Activated CD4-positive, alpha-beta memory T cell treated with anti-CD3 and anti-CD28 coated beads for 36 hours (primary cell): ENCODE data around the gene AK8. TPM values are rescaled to one million over a fixed set of nuclear protein-coding genes. Genes with fewer than 3 reads are reported as not detected.

Experiments used
- CTCF ChIA-PET: fragments of 350-600 bp; sonication (Branson Sonifier 250); formaldehyde crosslinking; loops from one replicate; lab custom pipeline; 2021; ENCODE audit warnings: antibody characterized with exemption, inconsistent platforms; lab: Charles Lee
- POLR2A ChIA-PET: fragments of 350-600 bp; sonication (Branson Sonifier 250); formaldehyde crosslinking; loops from one replicate; lab custom pipeline; 2021; ENCODE audit warnings: antibody characterized with exemption; lab: Charles Lee
- DNase-seq: peaks from one replicate; pipeline ENCODE4 v3.0.0-alpha.2; 2020
- H3K27ac Mint-ChIP-seq: one replicate; pipeline ENCODE4 v1.8.0; 2021; ENCODE audit warnings: mixed read lengths
- H3K27me3 Mint-ChIP-seq: one replicate; pipeline ENCODE4 v1.8.0; 2021; ENCODE audit warnings: mixed read lengths
- H3K36me3 Mint-ChIP-seq: one replicate; pipeline ENCODE4 v1.8.0; 2021; ENCODE audit warnings: mixed read lengths
- H3K4me1 Mint-ChIP-seq: one replicate; pipeline ENCODE4 v1.8.0; 2021; ENCODE audit warnings: low read depth, mixed read lengths
- H3K4me3 Mint-ChIP-seq: one replicate; pipeline ENCODE4 v1.8.0; 2021; ENCODE audit warnings: mild to moderate bottlenecking, mixed read lengths
- H3K9me3 Mint-ChIP-seq: one replicate; pipeline ENCODE4 v1.8.0; 2021; ENCODE audit warnings: mixed read lengths
- intact Hi-C: fragments of 100-400 bp; cut with micrococcal nuclease; formaldehyde crosslinking; loops from one replicate; pipeline ENCODE4 v1.15.1; 2023
- total RNA-seq, 2 experiments: library from RNA; stranded (reverse); gene quantifications; one replicate each; pipeline ENCODE4 v1.2.3, GENCODE V29; 2021

The AK8 gene
- total RNA-seq, 2 experiments from 2014 or later: 0.10 to 0.39 TPM

DNA sequence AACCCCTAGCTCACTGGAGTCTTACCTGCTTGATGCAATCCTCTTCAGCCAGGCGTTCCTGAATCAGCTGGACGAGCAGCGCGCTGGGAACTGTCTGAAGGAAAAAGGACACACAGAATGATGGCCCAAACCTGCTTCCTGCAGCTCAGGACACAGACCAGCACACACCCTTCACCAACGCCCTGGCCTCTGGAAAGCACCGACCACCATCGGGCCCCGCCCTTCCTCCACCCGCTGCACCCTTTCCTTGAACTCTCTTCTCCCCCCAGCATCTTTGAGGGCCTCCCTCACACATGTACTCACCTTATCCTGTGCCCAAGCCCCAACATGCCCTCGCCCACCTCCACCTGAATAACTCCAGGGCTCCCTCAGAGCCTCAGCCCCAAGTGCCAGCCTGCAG, 23.3 kb downstream of the AK8 start:
- Mint-ChIP-seq H3K9me3 (no peaks in the 10 kb centered on the region), H3K27ac (no peak overlapping the region), H3K36me3 (no peaks in the 10 kb centered on the region), H3K27me3 (peaks cover 13% of the 10 kb centered on the region), H3K4me3 (no peak overlapping the region), H3K4me1 (no peaks in the 10 kb centered on the region)
- no peak for DNase-seq
- ChIA-PET POLR2A (no interaction called here), CTCF (no interaction called here)
- intact Hi-C loops: no loop called here

DNA sequence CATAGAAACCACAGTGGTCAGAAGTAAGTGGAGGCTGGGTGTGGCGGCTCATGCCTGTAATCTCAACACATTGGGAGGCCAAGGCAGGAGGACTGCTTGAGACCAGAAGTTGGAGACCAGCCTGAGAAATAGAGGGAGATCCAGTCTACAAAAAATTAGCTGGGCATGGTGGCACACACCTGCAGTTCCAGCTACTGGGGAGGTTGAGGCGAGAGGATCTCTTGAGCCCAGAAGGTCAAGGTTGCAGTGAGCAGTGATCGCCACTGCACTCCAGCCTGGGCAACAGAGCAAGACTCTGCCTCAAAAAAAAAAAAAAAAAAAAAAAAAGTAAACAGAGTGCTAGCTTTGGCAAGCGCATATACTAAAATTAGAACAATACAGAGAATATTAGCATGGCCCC, 24.6 kb downstream of the AK8 start:
- H3K36me3 Mint-ChIP-seq: no peaks in the 10 kb centered on the region
- intact Hi-C loops: no loop called here
- H3K9me3 Mint-ChIP-seq: no peaks in the 10 kb centered on the region
- H3K27ac Mint-ChIP-seq: no peak overlapping the region
- H3K4me1 Mint-ChIP-seq: peaks cover 6% of the 10 kb centered on the region
- H3K27me3 Mint-ChIP-seq: peaks cover 7% of the 10 kb centered on the region
- no peak overlapping the region for H3K4me3 Mint-ChIP-seq
- DNase-seq: no peak
- ChIA-PET POLR2A (no interaction called here), CTCF (no interaction called here)

DNA sequence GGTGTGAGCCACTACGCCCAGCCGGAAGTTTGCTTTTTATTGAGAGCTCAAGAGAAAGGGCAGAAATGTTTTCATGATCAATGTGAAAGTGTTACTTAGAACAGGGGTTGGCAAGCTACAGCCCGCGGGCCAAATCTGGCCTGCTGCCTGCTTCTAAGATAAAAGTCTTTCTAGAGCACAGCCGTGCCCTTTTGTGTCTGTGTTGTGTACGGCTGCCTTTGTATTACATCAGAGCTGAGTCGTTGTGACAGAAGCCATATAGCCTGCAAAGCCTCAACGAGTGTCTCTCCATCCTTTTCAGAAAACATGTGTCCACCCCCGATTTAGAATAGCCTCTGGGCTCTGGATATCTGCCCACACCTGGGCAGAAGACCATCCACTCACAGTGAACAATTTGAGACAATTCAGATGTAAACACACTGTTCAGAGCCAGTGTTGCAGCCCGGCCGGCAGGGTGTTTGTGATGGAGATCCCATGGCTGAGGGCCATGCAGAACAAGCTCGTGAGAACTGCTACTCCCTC, 28.8 kb downstream of the AK8 start:
- peak overlapping the region; percentile 49 for H3K27ac Mint-ChIP-seq
- intact Hi-C loops: loop anchor here (5.0 kb wide), 1 partner anchor 53 kb away; no protein-coding TSS in a partner anchor
- CTCF ChIA-PET: interaction anchor here (0.7 to 1.6 kb wide), 9 partner anchors 9 to 154 kb away, joined by 3 to 18 read pairs (median 3); partner anchors contain the start of gene AK8
- peaks cover 6% of the 10 kb centered on the region for H3K4me1 Mint-ChIP-seq
- no peaks in the 10 kb centered on the region for H3K27me3 Mint-ChIP-seq
- POLR2A ChIA-PET: interaction anchor here (0.8 kb wide), 1 partner anchor 95 kb away, joined by 3 read pairs; no protein-coding TSS in a partner anchor
- H3K9me3 Mint-ChIP-seq: no peaks in the 10 kb centered on the region
- peak overlapping the region; percentile 1 for H3K4me3 Mint-ChIP-seq
- peak; percentile 23 for DNase-seq
- H3K36me3 Mint-ChIP-seq: no peaks in the 10 kb centered on the region

DNA sequence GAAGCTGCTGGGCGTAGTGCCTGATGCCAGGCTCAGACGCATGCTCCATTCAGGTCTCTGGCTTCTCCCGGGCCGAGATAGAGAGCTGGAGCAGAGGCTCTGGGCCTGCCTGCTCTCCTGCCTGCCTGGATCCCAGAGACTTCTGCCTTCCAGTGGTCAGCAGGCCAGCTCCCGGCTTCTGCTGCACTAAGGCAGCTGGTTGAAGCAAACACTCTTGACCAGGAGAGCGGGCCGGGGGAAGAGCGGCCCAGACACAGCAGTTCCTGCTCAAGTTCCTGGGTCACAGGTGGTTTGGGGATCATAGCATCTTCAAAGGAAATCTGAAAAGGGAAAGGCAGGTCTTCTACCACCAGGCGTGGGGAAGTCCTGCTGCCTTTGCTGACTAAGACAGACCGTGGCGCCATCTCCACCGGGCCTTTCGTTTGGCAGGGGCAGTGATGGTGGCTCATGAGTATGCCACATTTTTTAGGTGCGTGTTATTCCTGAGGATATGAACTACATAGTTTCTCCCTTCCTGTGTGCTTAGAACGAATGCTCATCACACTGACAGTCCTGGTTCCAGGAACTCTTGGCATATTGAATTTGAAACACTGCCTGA, 31.1 kb downstream of the AK8 start:
- Mint-ChIP-seq H3K27ac (no peak overlapping the region), H3K36me3 (no peaks in the 10 kb centered on the region), H3K4me3 (no peak overlapping the region), H3K9me3 (no peaks in the 10 kb centered on the region), H3K4me1 (peaks cover 6% of the 10 kb centered on the region), H3K27me3 (no peaks in the 10 kb centered on the region)
- CTCF ChIA-PET: interaction anchor here (0.6 to 1.3 kb wide), 2 partner anchors 55 to 58 kb away, joined by 3 to 7 read pairs; no protein-coding TSS in a partner anchor
- DNase-seq: no peak
- intact Hi-C loops: loop anchor here (5.0 kb wide), 1 partner anchor 55 kb away; no protein-coding TSS in a partner anchor
- POLR2A ChIA-PET: interaction anchor here (0.6 kb wide), 1 partner anchor 26 kb away, joined by 4 read pairs; no protein-coding TSS in a partner anchor

DNA sequence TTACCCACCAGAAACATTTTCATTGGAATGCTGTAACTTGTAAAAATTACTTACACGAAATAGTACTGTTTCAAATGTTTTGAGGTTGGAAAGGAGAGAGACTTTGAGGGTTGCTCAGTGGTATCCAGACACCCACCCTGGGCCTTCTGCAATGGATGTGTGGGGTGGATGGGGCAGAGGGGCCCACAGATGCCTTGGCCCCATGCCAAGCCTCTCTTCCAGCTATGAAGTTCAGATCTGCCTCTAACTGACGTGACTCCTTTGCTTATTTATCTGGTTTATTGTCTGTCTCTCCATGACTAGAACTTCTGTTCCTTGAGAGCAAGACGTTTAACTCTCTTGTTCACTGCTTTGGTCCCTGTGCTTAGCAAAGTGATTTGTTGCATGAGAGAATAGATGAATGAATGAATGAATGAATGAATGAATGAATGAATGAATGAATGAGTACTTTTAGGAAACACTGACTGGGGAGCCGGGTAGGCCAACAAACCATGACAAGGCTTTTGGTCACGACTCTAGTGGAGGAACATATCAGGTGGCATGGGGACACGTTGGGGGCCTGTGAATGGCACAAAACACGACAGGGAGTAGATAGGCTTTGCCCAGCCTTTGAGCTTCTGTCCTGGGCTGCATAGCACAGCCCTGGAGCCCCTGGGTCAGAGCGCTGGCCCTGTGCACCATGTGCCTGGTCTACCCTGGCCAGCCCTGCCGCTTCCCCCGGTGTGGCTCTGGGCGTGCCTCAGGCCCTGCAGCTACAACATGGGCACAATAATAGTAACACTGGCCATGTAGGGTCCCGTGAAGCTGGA, 31.8 kb downstream of the AK8 start:
- Mint-ChIP-seq H3K9me3 (no peaks in the 10 kb centered on the region), H3K27ac (no peak overlapping the region), H3K4me1 (peaks cover 6% of the 10 kb centered on the region), H3K36me3 (no peaks in the 10 kb centered on the region), H3K4me3 (no peak overlapping the region), H3K27me3 (no peaks in the 10 kb centered on the region)
- CTCF ChIA-PET: interaction anchor here (0.6 to 1.3 kb wide), 2 partner anchors 56 to 58 kb away, joined by 3 to 7 read pairs; no protein-coding TSS in a partner anchor
- intact Hi-C loops: loop anchor here (5.0 kb wide), 1 partner anchor 56 kb away; no protein-coding TSS in a partner anchor
- DNase-seq: no peak
- POLR2A ChIA-PET: interaction anchor here (0.6 kb wide), 1 partner anchor 27 kb away, joined by 4 read pairs; no protein-coding TSS in a partner anchor

DNA sequence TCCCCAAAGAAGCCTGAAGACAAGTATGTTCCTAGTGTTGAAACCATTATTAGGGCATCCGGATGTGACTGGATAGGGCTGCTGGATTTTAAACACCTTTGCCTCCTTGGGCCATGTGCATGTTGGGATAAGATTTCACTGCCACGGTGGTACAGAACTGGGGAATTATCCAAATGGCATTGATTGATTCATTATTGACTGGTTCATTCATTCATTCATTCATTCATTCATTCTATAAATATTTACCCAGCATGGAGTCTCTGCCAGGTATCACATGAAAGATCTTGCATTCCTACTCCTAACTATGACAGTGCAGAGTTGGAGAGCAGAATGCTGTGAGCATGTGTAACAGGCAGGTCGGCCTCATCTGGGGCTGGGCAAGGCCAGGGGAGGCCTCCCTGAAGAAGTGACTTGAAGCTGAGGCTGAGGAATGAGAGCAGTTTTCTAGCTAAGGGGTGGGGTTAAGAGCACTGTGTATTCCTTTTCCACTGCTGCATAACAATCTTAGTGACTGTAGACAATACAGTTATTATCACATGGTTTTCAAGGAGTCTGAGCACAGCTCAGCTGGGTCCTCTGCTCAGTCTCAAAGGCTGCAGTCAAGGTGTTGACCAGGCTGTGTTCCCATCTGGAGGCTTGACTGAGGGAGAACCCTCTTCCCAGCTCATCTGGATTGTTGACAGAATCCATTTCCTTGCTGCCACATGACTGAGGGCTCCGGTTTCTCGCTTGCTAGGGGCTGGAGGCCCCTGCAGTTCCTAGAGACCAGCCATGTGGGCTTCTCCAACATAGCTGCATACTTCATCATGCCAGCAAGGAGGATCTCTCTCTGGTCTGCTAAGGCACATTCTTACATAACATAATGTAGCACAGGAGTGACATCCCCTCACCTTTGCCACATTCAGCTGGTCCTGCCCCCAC, 35.7 kb downstream of the AK8 start:
- peaks cover 3% of the 10 kb centered on the region for H3K27me3 Mint-ChIP-seq
- intact Hi-C loops: no loop called here

DNA sequence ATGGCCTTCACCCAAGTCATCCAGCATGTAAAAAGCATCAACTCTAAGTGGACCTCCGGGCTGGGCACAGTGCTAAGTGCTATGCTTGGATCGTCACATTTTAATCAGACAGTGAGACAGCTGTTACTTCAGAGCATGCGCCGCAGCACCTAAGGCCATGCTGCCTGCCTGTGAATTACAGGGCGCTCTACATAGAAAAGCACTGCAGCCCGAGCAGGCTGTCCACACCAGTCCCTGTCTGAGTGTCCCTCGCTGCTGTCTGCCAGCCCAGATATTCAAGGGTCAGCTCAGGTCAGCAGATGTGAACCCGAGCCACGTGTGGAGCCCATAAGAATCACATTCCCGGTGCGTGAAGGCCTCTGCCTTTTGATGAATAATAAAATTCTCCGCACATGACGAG, 37.1 kb downstream of the AK8 start:
- CTCF ChIA-PET: no interaction called here
- Mint-ChIP-seq H3K4me3 (no peak overlapping the region), H3K9me3 (no peaks in the 10 kb centered on the region), H3K4me1 (no peaks in the 10 kb centered on the region), H3K27ac (no peak overlapping the region), H3K36me3 (no peaks in the 10 kb centered on the region), H3K27me3 (peaks cover 5% of the 10 kb centered on the region)
- POLR2A ChIA-PET: no interaction called here
- intact Hi-C loops: no loop called here
- DNase-seq: no peak

More for the DNA sequence above, 35.7 kb downstream of the AK8 start:
- CTCF ChIA-PET: no interaction called here
- Mint-ChIP-seq H3K4me1 (no peaks in the 10 kb centered on the region), H3K27ac (no peak overlapping the region), H3K9me3 (no peaks in the 10 kb centered on the region), H3K4me3 (no peak overlapping the region), H3K36me3 (no peaks in the 10 kb centered on the region)
- POLR2A ChIA-PET: no interaction called here
- DNase-seq: no peak

DNA sequence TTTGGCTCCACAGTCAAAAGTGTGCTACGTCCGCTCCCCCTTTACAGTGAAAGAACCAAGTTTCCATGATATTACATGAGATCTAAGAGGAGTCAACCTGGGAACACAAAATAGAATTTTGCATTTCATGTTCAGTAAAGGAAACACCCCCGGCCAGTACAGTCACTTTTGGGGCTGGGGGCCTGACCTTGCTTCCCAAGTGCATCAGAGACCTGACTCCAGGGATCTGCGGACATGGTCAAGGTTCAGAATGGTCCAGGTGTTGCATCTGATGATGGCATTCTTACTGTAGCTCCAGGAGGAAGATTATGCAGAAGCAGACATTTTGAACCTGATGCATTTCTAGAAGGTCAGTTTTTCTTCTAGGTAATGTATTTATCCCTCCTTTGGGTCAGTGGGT, 39.8 kb downstream of the AK8 start:
- no peaks in the 10 kb centered on the region for H3K9me3 Mint-ChIP-seq
- CTCF ChIA-PET: no interaction called here
- POLR2A ChIA-PET: no interaction called here

DNA sequence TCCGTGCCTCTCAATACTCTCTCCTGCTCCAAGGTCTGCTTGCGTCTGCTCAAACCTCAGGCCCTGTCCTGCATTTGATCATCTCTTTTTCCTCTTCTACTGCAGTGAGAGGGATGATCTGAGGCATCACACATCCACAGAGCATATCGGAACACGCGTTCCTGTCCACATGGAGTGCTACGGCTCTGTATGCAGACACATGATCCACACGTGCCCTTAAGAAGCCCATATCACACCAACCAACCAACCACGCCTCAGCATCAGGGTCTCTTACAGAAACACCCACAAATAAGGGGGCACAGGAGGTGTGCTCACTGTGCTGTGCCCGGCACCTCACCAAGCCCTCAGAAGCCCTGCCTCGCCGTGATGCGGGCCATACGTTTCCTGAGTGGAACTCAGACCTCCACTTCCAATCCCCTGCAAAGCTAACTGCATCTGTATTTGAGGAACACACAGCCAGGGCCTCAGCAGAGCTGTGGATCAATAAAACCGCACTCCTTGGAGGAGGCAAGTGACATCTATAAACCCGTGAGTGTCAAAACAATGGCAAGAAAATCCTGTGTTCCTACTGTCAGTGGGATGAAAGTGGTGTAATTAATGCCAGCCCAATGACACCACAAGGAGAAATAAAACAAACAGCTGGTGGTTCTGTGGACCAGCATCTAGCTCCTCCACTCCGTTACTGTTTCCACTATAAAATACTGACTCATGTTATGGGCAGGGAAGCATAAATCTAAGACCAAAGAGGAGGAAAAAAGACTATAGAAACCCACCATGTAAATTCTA, 40.4 kb downstream of the AK8 start:
- POLR2A ChIA-PET: no interaction called here
- CTCF ChIA-PET: no interaction called here
- H3K9me3 Mint-ChIP-seq: no peaks in the 10 kb centered on the region
- H3K4me1 Mint-ChIP-seq: no peaks in the 10 kb centered on the region
- H3K27me3 Mint-ChIP-seq: peaks cover 7% of the 10 kb centered on the region
- no peak for DNase-seq
- intact Hi-C loops: no loop called here
- no peaks in the 10 kb centered on the region for H3K36me3 Mint-ChIP-seq
- no peak overlapping the region for H3K4me3 Mint-ChIP-seq
- H3K27ac Mint-ChIP-seq: no peak overlapping the region

More for the DNA sequence above, 39.8 kb downstream of the AK8 start:
- no peak overlapping the region for H3K4me3 Mint-ChIP-seq
- peaks cover 7% of the 10 kb centered on the region for H3K27me3 Mint-ChIP-seq
- intact Hi-C loops: no loop called here
- H3K27ac Mint-ChIP-seq: no peak overlapping the region
- no peaks in the 10 kb centered on the region for H3K36me3 Mint-ChIP-seq
- no peaks in the 10 kb centered on the region for H3K4me1 Mint-ChIP-seq
- DNase-seq: no peak

DNA sequence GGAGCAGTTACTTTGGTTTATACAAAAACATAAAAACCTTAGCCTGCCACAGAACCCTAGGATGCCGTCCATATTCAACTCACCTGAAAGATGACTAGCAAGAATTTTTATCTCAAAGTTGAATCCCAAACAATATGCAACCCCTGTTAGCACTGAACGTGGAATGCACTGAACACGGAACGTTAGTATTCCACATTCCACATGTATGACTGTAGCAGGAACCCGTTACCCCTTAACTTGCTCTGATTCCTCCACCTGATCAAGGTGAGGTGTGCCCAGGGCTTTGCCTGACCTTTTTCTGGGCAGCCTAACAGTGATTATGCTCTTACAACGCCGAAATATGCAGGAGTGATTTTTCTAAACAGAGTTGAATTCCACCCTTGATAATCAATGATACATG, 43.7 kb downstream of the AK8 start:
- no peak for DNase-seq
- no peaks in the 10 kb centered on the region for H3K9me3 Mint-ChIP-seq
- ChIA-PET POLR2A (no interaction called here), CTCF (no interaction called here)
- intact Hi-C loops: no loop called here
- no peaks in the 10 kb centered on the region for H3K4me1 Mint-ChIP-seq
- no peaks in the 10 kb centered on the region for H3K36me3 Mint-ChIP-seq
- no peak overlapping the region for H3K4me3 Mint-ChIP-seq
- H3K27ac Mint-ChIP-seq: no peak overlapping the region
- H3K27me3 Mint-ChIP-seq: peaks cover 8% of the 10 kb centered on the region

DNA sequence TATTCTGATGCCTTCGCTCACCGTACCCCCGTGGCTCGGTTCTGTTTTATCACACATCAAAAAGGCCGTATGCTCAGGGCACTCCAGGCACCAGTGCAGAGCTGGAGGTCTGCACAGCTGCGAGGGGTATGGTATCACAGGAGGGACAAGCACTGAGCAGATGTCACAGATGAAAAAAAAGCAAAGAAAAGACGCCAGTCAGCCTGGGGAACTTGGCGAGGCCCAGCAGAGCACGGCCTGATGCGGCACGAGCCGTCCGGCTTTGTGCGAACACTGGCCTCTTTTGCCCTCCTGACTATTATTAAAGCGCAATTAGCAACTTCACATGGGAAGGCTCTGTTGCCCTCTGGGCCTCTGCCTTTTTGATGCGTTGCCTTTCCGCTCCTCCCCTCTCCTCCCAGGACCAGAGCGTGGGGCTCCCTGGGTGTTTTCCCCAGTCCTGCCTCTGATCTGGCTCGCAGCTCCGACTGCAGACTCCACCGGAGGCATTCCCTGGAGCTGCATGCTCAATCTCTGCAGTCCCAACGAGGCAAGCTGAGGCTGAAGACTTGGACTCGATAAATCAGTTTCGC, 44.4 kb downstream of the AK8 start:
- peaks cover 11% of the 10 kb centered on the region for H3K27me3 Mint-ChIP-seq
- intact Hi-C loops: no loop called here
- no peaks in the 10 kb centered on the region for H3K9me3 Mint-ChIP-seq
- H3K27ac Mint-ChIP-seq: no peak overlapping the region
- ChIA-PET CTCF (no interaction called here), POLR2A (no interaction called here)
- H3K36me3 Mint-ChIP-seq: no peaks in the 10 kb centered on the region
- H3K4me3 Mint-ChIP-seq: no peak overlapping the region
- DNase-seq: no peak
- H3K4me1 Mint-ChIP-seq: no peaks in the 10 kb centered on the region
